ENCODE data around the gene LRP1B. TPM values are rescaled to one million over a fixed set of nuclear protein-coding genes. Genes with fewer than 3 reads are reported as not detected.

The LRP1B gene
- polyA plus RNA-seq, 5 donors = 0.54 to 1.8 (median 0.81) TPM

- no peak for DNase-seq
These were observed 614.9 kb downstream of the LRP1B start for GRCh38 chr2:141515931-141516330.

GRCh38 chr2:141513853-141514252, 617.0 kb downstream of the LRP1B start:
- DNase-seq = no peak

GRCh38 chr2:141508806-141509595, 621.8 kb downstream of the LRP1B start:
- DNase-seq = no peak

- DNase-seq = no peak
These were observed 622.6 kb downstream of the LRP1B start for GRCh38 chr2:141508086-141508752.

GRCh38 chr2:141506135-141506534, 624.7 kb downstream of the LRP1B start:
- DNase-seq = no peak

GRCh38 chr2:141501752-141502151, 629.1 kb downstream of the LRP1B start:
- DNase-seq = no peak

GRCh38 chr2:141499123-141499522, 631.7 kb downstream of the LRP1B start:
- no peak for DNase-seq

- DNase-seq = no peak
These were observed 632.3 kb downstream of the LRP1B start for GRCh38 chr2:141498561-141498960.

- no peak for DNase-seq
These were observed 633.5 kb downstream of the LRP1B start for GRCh38 chr2:141497272-141497671.

- DNase-seq = no peak
These were observed 634.0 kb downstream of the LRP1B start for GRCh38 chr2:141496810-141497209.

GRCh38 chr2:141493936-141494335, 636.9 kb downstream of the LRP1B start:
- DNase-seq = no peak

GRCh38 chr2:141492816-141493215, 638.0 kb downstream of the LRP1B start:
- no peak for DNase-seq

GRCh38 chr2:141490886-141491285, 639.9 kb downstream of the LRP1B start:
- DNase-seq = no peak

- DNase-seq = no peak
These were observed 648.1 kb downstream of the LRP1B start for GRCh38 chr2:141482697-141483096.

GRCh38 chr2:141475801-141476200, 655.0 kb downstream of the LRP1B start:
- DNase-seq = no peak

GRCh38 chr2:141468761-141469160, 662.1 kb downstream of the LRP1B start:
- no peak for DNase-seq

- no peak for DNase-seq
These were observed 663.5 kb downstream of the LRP1B start for GRCh38 chr2:141467331-141467730.

- no peak for DNase-seq
These were observed 665.8 kb downstream of the LRP1B start for GRCh38 chr2:141464995-141465394.

- no peak for DNase-seq
These were observed 672.5 kb downstream of the LRP1B start for GRCh38 chr2:141458351-141458750.

GRCh38 chr2:141455877-141456276, 674.9 kb downstream of the LRP1B start:
- no peak for DNase-seq

GRCh38 chr2:141455211-141455826, 675.5 kb downstream of the LRP1B start:
- DNase-seq = no peak

GRCh38 chr2:141440072-141440635, 690.7 kb downstream of the LRP1B start:
- DNase-seq = no peak

GRCh38 chr2:141439524-141439923, 691.3 kb downstream of the LRP1B start:
- no peak for DNase-seq

Data from right lung (tissue), 5 donors.